Fibroblast of gingiva (primary cell): ENCODE data around the gene CCDC91.
A peak's percentile ranks its signal among the peaks of the same experiment; 100 is the strongest.
"Not testable (repeated sequence)": the region's sequence is repeated elsewhere in the genome, so short reads cannot be mapped to it uniquely, and the experiment has no call there.

ENCODE experiments used
- DNase-seq: peaks from one replicate; pipeline ENCODE4 v3.0.0-alpha.2; 2011; ENCODE audit warnings: low read depth

Gene CCDC91

DNA sequence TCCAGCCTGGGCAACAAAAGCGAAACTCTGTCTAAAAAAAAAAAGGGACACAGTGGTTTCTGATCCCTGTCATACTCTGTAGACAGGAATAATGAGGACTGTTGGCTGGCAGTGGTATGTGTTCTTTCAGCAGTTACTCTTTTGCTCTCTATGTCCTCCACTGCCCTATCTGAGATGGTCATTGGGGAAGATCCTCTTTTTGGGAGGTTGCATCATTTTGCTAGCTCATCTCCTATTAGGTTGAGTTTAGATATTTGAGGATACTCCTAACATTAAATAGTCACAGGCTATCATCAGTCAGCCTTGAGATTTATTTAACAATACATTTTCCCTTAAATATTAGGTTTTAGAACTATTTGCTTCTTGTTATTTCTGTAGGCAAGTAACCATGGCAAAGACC is 5.9 kb upstream of the CCDC91 start:
- no peak for DNase-seq

DNA sequence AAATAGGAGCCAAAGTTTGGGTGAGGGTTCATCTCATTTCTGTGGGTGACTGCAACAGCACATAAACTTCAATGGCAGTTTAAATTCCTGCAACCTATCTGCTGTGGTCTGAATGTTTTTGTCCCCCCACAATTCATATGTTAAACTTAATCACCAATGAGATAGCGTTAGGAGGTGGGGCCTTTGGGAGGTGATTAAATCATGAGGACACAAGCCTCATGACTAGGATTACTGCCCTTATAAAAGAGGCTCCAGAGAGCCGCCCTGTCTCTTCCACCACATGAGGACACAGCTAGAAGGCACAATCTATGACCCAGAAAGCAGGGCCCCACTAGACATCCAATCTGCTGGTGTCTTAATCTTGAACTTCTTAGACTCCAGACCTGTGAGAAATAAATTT is 3.8 kb upstream of the CCDC91 start:
- DNase-seq = no peak

GRCh38 chr12:28189784-28190320 is 404 bp upstream of the CCDC91 start:
- DNase-seq = no peak

- DNase-seq = peak; percentile 19
Measured at GRCh38 chr12:28191051-28192048, 1.1 kb downstream of the CCDC91 start.

GRCh38 chr12:28192125-28192524 is 1.9 kb downstream of the CCDC91 start:
- DNase-seq = no peak

- not testable (repeated sequence) for DNase-seq
Measured at GRCh38 chr12:28194621-28195020, 4.4 kb downstream of the CCDC91 start.

DNA sequence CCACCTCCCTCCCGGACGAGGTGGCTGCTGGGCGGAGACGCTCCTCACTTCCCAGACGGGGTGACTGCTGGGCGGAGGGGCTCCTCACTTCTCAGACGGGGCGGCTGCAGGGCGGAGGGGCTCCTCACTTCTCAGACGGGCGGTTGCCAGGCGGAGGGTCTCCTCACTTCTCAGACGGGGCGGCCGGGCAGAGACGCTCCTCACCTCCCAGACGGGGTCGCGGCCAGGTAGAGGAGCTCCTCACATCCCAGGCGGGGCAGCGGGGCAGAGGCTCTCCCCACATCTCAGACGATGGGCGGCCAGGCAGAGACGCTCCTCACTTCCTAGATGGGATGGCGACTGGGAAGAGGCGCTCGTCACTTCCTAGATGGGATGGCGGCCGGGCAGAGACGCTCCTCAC is 10.9 kb downstream of the CCDC91 start:
- DNase-seq = not testable (repeated sequence)

DNA sequence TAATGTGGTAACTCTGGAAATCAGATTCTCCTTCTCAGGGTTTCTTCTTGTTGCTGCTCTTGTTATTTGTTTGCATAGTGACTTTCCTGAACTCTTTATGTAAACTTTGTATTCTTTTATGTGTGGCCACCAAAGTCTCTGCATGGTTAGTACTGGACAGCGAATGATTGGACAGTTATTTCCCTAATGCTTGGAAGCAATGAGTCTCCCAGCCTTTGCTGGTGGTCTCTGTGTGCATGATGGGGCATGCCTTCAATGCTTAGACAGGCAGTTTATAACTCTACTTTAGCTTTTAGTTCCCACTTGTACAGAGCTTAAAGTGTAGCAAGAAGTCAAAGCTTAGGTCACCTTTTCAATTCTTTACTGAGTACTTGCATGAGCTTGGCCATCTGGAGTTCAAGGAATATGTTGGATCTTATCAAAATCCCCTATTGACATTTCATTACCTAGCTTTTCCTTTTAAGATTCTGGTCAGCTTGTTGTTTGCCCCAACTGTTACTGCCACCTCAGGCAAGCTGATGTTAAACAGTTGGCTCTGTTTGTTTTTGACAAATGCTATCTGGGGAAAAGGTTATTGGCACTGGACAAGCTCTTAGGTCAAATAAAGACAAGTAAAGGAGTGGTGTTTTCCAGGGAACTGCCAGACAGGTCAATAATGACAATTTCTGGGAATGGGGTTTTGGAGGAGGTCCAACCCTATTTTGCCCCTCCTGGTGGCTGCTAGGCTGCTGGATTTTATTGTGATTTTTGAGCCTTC is 12.3 kb downstream of the CCDC91 start:
- no peak for DNase-seq

DNA sequence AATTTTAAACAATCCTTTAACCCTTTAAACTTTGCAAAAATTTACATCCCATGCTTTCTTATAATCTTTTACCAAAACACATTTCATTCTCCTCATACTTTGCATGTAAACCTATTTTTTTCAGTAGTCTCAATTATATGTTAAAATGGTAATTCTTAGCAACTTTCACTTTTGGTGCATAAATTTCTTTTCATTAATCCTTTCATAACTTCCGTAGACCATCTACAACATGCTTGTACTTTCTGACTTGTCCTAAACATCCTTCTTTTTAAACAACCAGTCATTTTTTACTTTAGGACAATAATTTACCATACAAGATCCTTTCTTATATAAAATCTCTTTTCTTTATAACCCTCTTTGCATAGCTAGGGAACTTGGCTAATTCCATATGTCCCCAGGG is 19.5 kb downstream of the CCDC91 start:
- no peak for DNase-seq

DNA sequence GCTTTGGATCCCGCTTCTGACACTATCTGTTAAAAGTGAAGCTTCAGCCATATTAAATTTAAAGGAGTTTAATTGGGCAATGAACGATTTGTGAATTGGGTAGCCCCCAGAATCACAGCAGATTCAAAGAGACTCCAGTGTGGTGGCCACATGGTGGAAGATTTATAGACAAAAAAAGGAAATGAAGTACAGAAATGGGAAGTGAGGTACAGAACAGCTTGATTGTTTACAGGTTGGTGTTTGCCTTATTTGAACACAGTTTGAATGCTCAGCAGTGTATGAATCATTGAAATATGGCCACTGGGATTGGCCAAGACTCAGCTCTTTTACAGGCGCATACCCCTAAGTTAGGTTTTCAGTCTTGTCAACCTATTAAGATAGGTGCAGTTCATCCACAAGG is 21.9 kb downstream of the CCDC91 start:
- no peak for DNase-seq

DNA sequence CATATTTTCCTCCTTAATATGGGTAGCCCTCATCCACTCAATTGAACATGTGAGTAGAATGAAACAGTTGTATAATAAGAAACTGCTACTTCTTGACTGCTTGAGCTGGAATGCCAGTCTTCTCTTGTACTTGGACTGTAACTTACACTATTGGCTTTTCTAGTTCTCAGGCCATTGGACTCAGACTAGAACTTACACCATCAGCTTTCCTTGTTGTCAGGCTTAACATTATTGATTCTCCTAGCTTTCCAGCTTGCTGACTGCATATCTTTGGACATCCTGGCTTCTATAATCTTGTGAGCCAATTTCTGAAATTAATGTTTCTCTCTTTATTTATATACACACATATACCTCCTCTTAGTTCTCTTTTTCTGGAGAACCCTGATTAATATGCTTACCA is 24.8 kb downstream of the CCDC91 start:
- DNase-seq = no peak

- no peak for DNase-seq
Measured at GRCh38 chr12:28216016-28216415, 25.8 kb downstream of the CCDC91 start.

- no peak for DNase-seq
Measured at GRCh38 chr12:28217805-28218204, 27.5 kb downstream of the CCDC91 start.

GRCh38 chr12:28218875-28219274 is 28.6 kb downstream of the CCDC91 start:
- no peak for DNase-seq

- no peak for DNase-seq
Measured at GRCh38 chr12:28219827-28220226, 29.6 kb downstream of the CCDC91 start.

GRCh38 chr12:28222081-28222700 is 31.9 kb downstream of the CCDC91 start:
- DNase-seq = no peak

- no peak for DNase-seq
Measured at GRCh38 chr12:28223025-28223554, 32.8 kb downstream of the CCDC91 start.

DNA sequence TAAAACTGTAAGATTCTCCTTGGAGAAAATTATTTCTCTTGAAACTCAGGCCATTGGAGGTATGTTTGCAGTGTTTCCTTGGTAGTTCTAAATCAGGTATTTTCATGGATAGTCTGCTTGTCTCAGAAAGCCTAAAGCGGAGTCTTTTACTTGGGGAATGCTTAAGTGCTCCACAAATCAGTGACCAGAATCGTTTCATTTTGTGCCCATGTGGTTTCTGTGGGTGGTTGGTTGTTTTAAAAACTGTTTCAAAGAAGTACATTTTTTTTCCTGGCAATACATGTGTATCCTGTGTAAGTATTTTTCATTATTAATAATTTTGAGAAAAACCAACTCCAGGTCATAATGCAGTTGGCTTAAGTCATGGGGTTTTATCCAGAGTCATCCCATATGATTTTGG is 33.6 kb downstream of the CCDC91 start:
- DNase-seq = no peak

DNA sequence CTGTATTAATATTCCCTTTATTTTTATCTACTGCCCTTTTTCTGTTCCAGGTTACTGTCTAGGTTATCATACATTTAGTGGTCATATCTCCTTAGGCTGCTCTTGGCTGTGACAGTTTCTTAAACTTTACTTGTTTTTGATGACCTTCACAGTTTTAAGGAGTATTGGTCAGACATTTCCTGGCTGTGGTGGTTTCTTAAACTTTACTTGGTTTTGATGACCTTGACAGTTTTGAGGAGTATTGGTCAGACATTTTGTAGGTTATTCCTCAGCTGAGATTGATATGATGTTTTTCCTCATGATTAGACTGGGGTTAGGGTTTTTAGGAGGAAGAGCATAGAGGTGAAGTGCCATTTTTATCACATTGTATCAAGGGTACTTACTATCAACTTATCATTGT is 36.4 kb downstream of the CCDC91 start:
- no peak for DNase-seq

GRCh38 chr12:28227251-28227650 is 37.0 kb downstream of the CCDC91 start:
- DNase-seq = no peak

GRCh38 chr12:28231248-28231647 is 41.0 kb downstream of the CCDC91 start:
- DNase-seq = no peak
